GM12801 (cell line): ENCODE measurements around the gene CARD6.

Experiments
- CTCF ChIP-seq: IDR thresholded peaks from one replicate; pipeline ENCODE4 v1.5.1; 2011; ENCODE audit warnings: control low read depth; ENCODE audit not compliant: insufficient read length; ENCODE audit errors: extremely low read depth

The CARD6 gene

GRCh38 chr5:40841068-40841805 lies at the start of gene CARD6:
Gene CARD6, plus strand, starts transcription at chr5:40841367. Its CDS starts 16 bp downstream, at chr5:40841383.
- no peak for TF ChIP-seq CTCF

DNA sequence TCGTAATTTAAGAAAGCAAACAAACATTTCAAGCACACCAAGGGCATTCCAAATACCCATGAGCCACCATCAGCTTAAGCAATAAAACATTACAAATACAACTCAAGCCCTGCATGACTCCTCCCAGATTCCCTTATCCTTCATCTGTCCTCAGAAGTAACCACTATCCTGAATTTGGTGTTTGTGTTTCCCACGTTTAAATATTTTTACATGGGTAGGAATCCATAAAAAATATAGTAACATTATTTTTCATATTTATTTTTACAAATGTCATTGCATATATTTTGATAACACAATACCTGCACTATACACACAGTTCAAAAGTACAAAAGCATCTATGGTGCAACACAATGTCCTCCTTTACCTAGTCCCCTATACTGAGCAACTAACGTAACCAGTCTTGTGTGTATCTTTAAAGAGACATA lies 49.4 kb upstream of the CARD6 start:
- TF ChIP-seq CTCF: no peak

- no peak for TF ChIP-seq CTCF
These were observed 44.7 kb upstream of the CARD6 start for GRCh38 chr5:40796487-40796889.

- TF ChIP-seq CTCF: no peak
These were observed 43.7 kb upstream of the CARD6 start for GRCh38 chr5:40797273-40798011.

DNA sequence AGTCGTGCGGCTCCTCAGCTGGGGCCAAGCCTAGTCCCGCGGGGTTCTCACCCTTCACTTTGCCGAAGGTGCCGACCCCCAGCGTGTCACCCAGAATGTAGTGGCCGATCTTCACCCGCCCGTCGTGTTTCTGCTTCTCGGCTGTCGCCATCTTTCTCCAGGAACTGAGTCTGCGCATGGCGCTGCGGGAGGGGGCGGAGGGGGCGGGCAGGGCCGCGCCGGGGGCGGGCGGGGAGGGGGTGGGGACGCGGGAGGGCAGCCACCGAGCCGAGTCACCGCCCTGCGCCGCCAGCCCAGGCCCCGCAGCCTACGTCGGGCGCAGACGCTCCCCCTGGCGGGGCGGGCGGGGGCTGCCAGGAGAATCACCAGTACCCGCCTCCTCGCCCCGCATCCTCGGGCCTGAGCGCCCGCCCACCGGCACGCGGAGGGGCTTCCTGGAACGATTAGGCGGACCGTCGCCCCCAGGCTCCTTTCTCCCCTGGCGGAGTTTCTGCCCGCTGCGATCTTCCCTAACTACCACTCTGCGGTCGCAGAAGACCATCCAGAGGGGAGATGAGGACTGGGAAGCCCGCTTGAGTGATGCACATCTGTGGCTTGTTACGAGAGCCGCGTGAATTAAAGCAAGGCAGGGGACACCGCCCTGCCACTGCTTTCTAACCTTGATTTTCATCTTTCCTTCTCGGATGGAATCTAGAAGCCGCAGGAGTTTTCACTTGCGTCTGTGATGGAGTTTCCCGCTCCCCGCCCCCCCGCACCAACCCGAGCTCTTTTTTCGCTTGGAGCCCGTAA lies 43.0 kb upstream of the CARD6 start, which contains the start of gene PRKAA1:
TSS of gene PRKAA1 (minus strand) at position 363 of the 789 bp plus-strand sequence. CDS start at position 178, 185 bp downstream.
- TF ChIP-seq CTCF: no peak

GRCh38 chr5:40798801-40799210 lies 42.4 kb upstream of the CARD6 start:
- TF ChIP-seq CTCF: no peak

DNA sequence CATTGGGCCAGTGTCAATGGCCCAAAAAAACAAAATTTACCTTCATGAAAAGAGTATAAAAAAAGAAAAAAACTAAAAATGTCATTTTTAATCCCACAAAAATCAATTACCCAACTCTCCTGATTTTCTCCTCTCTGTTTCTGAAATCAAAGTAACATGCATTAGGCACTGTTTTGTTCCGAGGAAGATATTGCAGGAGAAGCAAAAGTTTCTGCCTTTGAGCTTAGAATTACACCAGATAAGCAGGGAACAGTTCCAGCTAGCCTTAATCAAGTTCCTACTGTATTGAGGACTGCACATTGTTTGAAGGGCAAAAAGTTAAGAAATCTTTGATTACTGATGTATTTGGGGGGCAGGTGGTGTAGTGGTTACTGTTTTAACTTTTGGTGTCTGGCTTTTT lies 41.9 kb upstream of the CARD6 start:
- TF ChIP-seq CTCF: no peak
